Stimulated activated CD4-positive, alpha-beta T cell treated with anti-CD3 and anti-CD28 coated beads, Interleukin-1b, Interleukin-23, amount 100 ng/mL, for 24 hours (primary cell): ENCODE data around the gene CHRM1.
"Not testable (repeated sequence)": the region's sequence is repeated elsewhere in the genome, so short reads cannot be mapped to it uniquely, and the experiment has no call there.

Source experiments
- DNase-seq, 4 experiments: peaks; one replicate each; pipeline ENCODE4 v3.0.0-alpha.2; 2020; ENCODE audit warnings: low read depth in 4 of 4, low spot score in 1 of 4

The CHRM1 gene

GRCh38 chr11:62880231-62880802 is 40.8 kb downstream of the CHRM1 start:
- peak in 2 of 4 experiments; percentile 13 to 40 for DNase-seq

DNA sequence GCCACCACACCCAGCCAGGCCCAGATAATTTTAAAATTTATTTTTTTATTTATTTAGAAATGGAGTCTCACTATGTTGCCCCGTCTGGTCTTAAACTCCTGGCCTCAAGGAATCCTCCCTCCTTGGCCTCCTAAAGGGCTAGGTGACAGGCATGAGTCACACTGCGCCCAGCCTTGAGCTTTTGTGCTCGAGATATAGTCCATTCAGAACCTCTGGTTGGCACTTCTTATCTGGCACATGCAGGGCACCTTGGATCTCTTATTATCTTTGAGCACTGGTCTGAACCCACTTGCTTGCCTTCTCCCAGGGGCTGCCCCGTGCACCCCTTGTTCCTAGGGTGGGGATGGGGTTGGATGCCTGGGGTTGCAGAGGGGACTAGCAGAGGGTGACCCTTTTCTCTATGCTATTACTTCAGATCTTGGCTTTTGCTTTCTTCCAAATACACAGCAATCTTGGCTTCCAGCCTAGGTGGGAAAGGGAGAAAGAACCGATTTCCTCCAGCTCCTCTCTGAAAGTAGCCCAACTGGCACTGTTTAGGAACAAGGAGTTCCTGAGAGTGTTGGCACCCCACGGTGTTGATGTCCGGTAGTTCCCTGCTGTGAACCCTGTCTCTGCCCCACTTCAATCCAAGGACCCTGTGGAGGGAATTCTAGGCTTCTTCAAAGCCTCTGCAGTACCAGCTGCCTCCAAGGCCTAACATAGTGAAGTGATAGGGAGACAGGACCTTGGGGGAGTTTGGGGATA is 41.8 kb downstream of the CHRM1 start:
- no peak for DNase-seq

- no peak for DNase-seq
Observed at GRCh38 chr11:62876712-62877111, 44.5 kb downstream of the CHRM1 start.

DNA sequence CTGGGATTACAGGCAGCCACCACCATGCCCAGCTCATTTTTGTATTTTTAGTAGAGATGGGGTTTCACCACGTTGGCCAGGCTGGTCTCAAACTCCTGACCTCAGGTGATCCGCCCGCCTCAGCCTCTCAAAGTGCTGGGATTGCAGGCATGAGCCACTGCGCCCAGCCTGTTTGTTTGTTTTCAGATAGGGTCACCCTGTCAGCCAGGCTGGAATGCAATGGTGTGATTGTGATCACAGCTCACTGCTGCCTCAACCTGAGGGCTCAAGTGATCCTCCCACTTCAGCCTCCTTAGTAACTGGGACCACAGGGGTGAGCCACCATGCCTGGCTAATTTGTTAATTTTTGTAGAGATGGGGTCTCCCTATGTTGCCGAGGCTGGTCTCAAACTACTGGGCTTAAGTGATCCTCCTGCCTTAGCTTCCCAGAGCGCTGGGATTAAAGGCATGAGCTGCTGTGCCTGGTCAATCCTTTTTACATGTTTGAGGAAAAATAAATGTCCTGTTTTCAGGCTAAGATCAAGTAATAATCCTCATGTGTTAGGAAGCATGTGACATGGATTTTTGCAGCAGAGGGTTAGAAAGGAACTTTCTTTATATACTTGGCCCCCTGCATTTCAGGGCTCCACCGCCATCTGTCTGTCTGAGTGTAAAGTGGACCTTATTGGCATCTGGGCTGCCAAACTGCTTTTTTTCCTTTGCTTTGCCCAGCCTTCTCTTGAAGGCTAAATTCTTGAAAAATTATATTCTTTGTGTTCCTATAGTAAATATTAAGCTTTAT is 45.3 kb downstream of the CHRM1 start:
- DNase-seq: no peak

- no peak for DNase-seq
Observed at GRCh38 chr11:62874851-62875250, 46.3 kb downstream of the CHRM1 start.

DNA sequence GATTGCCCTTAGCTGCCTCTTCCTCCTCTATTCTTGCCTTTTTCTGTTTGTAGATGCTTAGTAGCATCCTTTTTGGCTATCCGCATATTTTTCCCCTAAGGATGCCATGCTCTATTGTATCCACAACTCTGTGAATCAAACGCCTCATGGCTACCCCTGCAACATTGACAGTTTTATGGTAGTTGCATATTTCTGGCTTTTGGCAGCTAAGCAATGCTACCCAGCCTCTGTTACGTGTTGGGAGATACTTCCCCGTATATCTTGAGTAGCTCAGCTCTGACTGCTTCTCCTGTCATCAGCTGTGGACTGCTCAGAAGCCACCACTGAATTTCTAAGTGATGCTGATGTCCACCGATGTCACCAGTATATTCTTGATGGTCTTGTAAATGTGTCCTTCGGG is 55.5 kb downstream of the CHRM1 start:
- DNase-seq: no peak

- no peak for DNase-seq
Observed at GRCh38 chr11:62863687-62864335, 57.4 kb downstream of the CHRM1 start.

GRCh38 chr11:62861564-62862192 is 59.5 kb downstream of the CHRM1 start:
- not testable (repeated sequence) for DNase-seq

GRCh38 chr11:62860835-62861563 is 60.2 kb downstream of the CHRM1 start:
- no peak for DNase-seq

- DNase-seq: not testable (repeated sequence)
Observed at GRCh38 chr11:62859281-62859703, 61.9 kb downstream of the CHRM1 start.
